ENCODE results near the gene LDB2. TPM values are rescaled to one million over a fixed set of nuclear protein-coding genes. Genes with fewer than 3 reads are reported as not detected.

LDB2 gene
- polyA plus RNA-seq, 3 donors: not detected

DNA sequence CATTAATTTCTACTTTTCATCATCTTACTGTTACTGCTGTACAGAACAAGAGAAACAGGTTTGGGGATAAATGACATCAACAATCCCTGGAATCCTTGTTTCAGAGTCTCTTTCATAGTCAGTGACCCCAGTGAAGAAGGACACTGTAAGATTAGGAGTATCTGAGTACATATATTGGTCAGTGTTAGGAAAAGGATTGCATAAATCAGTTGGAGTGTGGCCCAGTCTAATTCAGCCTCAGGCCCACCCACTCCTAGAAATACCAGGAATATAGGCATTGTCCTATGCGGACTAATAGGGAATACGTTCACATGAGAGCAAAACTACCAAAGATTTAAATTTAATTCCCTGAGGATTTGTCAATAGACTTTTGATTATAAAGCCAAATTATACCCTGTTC lies 237.8 kb downstream of the LDB2 start:
- WGBS (ENCODE audit: insufficient coverage): 90% methylated on average over 2 of the region's 2 CpGs
- H3K27ac Mint-ChIP-seq: no peak overlapping the region
- no peaks in the 10 kb centered on the region for H3K36me3 Mint-ChIP-seq
- DNase-seq: no peak
- no peak overlapping the region for H2AFZ ChIP-seq (ENCODE audit: insufficient read depth, low read depth, low read length, poor library complexity, severe bottlenecking)
- H3K9me3 Mint-ChIP-seq: peaks cover 0 to 7% (median 5%) of the 10 kb centered on the region in 7 donors
- no peaks in the 10 kb centered on the region for H3K36me3 ChIP-seq (replicated peaks in 1 of 2; ENCODE audit: control insufficient read depth in 1 of 2, insufficient read depth in 2 of 2, low read length in 2 of 2)
- H3K79me2 ChIP-seq (ENCODE audit: insufficient read depth, low read length): no peaks in the 10 kb centered on the region
- peaks cover 0 to 1% (median 0%) of the 10 kb centered on the region in 3 donors for H3K27me3 Mint-ChIP-seq (ENCODE audit: low read depth in 3 of 3)
- no peak overlapping the region for H3K27ac ChIP-seq (ENCODE audit: low read depth in 1 of 2, low read length in 2 of 2)
- no peak overlapping the region for H3K4me3 Mint-ChIP-seq
- TF ChIP-seq CTCF (IDR thresholded peaks at IDR 0.05): no peak
- peaks cover 3 to 6% of the 10 kb centered on the region in 2 donors for H3K4me1 ChIP-seq (ENCODE audit: control insufficient read depth in 1 of 2, insufficient read depth in 2 of 2, low read length in 2 of 2)
- H3K9ac ChIP-seq (ENCODE audit: insufficient read depth, low read length, poor library complexity, severe bottlenecking): no peak overlapping the region
- intact Hi-C loops (cut with micrococcal nuclease): no loop called here
- no peaks in the 10 kb centered on the region for H3K27me3 ChIP-seq (ENCODE audit: control insufficient read depth in 2 of 2, insufficient read depth in 2 of 2, low read length in 2 of 2)
- no peak overlapping the region for H3K4me3 ChIP-seq (replicated peaks in 1 of 3; ENCODE audit: low read depth in 2 of 3, low read length in 3 of 3)
- no peaks in the 10 kb centered on the region for H4K20me1 ChIP-seq (ENCODE audit: insufficient read depth, low read length)
- H3K4me1 Mint-ChIP-seq: peaks cover 6% of the 10 kb centered on the region
- H3K9me3 ChIP-seq (replicated peaks in 1 of 2; ENCODE audit: control insufficient read depth in 1 of 2, insufficient read depth in 1 of 2, low read length in 2 of 2): no peaks in the 10 kb centered on the region
- H3K4me2 ChIP-seq (replicated peaks; ENCODE audit: extremely low read depth, low read length, poor library complexity, severe bottlenecking): no peak overlapping the region

DNA sequence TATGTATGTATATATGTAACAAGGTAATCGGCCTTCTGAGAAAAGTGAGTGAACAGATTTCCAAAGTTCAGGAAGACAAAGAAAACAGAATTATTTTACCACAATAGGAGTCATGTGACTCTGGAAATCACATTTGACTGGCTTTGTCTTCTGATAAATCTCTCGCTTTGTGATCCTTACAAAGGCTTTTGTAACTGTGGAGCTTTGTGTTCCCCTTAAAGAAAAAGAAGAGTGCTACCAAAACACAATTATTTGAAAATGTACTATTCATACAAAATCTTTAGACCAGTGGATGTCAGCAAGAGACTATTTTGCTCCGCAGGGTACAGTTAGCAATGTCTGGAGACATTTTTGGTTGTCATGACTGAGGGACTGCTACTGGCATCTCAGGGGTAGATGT lies 238.8 kb downstream of the LDB2 start:
- intact Hi-C loops (cut with micrococcal nuclease): no loop called here
- WGBS (ENCODE audit: insufficient coverage): no CpG with 5 or more reads among the region's 3 CpGs
- Histone ChIP-seq H3K4me2 (replicated peaks; ENCODE audit: extremely low read depth, low read length, poor library complexity, severe bottlenecking) (no peak overlapping the region), H3K27me3 (ENCODE audit: control insufficient read depth in 2 of 2, insufficient read depth in 2 of 2, low read length in 2 of 2) (no peaks in the 10 kb centered on the region), H2AFZ (ENCODE audit: insufficient read depth, low read depth, low read length, poor library complexity, severe bottlenecking) (no peak overlapping the region), H3K4me3 (replicated peaks in 1 of 3; ENCODE audit: low read depth in 2 of 3, low read length in 3 of 3) (no peak overlapping the region), H3K27ac (ENCODE audit: low read depth in 1 of 2, low read length in 2 of 2) (no peak overlapping the region), H3K9ac (ENCODE audit: insufficient read depth, low read length, poor library complexity, severe bottlenecking) (no peak overlapping the region), H3K36me3 (replicated peaks in 1 of 2; ENCODE audit: control insufficient read depth in 1 of 2, insufficient read depth in 2 of 2, low read length in 2 of 2) (no peaks in the 10 kb centered on the region), H3K9me3 (replicated peaks in 1 of 2; ENCODE audit: control insufficient read depth in 1 of 2, insufficient read depth in 1 of 2, low read length in 2 of 2) (no peaks in the 10 kb centered on the region), H3K79me2 (ENCODE audit: insufficient read depth, low read length) (no peaks in the 10 kb centered on the region), H3K4me1 (ENCODE audit: control insufficient read depth in 1 of 2, insufficient read depth in 2 of 2, low read length in 2 of 2) (peaks cover 3 to 6% of the 10 kb centered on the region in 2 donors), H4K20me1 (ENCODE audit: insufficient read depth, low read length) (no peaks in the 10 kb centered on the region)
- Mint-ChIP-seq H3K4me3 (no peak overlapping the region), H3K9me3 (peaks cover 0 to 6% (median 5%) of the 10 kb centered on the region in 7 donors), H3K27me3 (ENCODE audit: low read depth in 3 of 3) (peaks cover 0 to 1% (median 0%) of the 10 kb centered on the region in 3 donors), H3K36me3 (no peaks in the 10 kb centered on the region), H3K4me1 (peaks cover 6% of the 10 kb centered on the region), H3K27ac (no peak overlapping the region)
- no peak for DNase-seq
- no peak for TF ChIP-seq CTCF (IDR thresholded peaks at IDR 0.05)

Data from CD14-positive monocyte (primary cell).